OCI-LY3 (cell line): ENCODE data around the gene DPH3.

Experiments
- H2AFZ ChIP-seq: fragments of 200-600, 300-600 bp; shearing (Covaris generic); 2 replicates; pipeline ENCODE4 v1.6.0; 2014; ENCODE audit warnings: antibody characterized with exemption, low read depth, low read length
- H3K27ac ChIP-seq: fragments of 200-600, 300-600 bp; sonication (generic); 2 replicates; pipeline ENCODE4 v1.5.1; 2014; ENCODE audit warnings: mild to moderate bottlenecking, low read length, moderate library complexity, mixed read lengths
- H3K27me3 ChIP-seq: fragments of 200-600, 300-600 bp; sonication (generic); 2 replicates; pipeline ENCODE4 v1.6.1; 2014; ENCODE audit warnings: low read depth, low read length, mixed read lengths
- H3K36me3 ChIP-seq: fragments of 200-600, 300-600 bp; sonication (generic); replicated peaks from 2 replicates; pipeline ENCODE3; 2014; ENCODE audit warnings: low read depth, low read length, mixed read lengths
- H3K4me1 ChIP-seq: fragments of 300-600, 200-600 bp; sonication (generic); 2 replicates; pipeline ENCODE4 v1.6.1; 2014; ENCODE audit warnings: low read length, mixed read lengths
- H3K4me2 ChIP-seq: fragments of 200-600, 300-600 bp; sonication (generic); 2 replicates; pipeline ENCODE4 v1.6.1; 2014; ENCODE audit warnings: low read length, mixed read lengths
- H3K4me3 ChIP-seq: fragments of 300-600, 200-600 bp; sonication (generic); 2 replicates; pipeline ENCODE4 v1.5.1; 2014; ENCODE audit warnings: antibody characterized with exemption, mild to moderate bottlenecking, low read length, moderate library complexity
- H3K79me2 ChIP-seq: fragments of 300-600, 200-600 bp; shearing (Covaris generic); 2 replicates; pipeline ENCODE4 v1.6.1; 2014; ENCODE audit warnings: mild to moderate bottlenecking, low read length, mixed read lengths
- H3K9ac ChIP-seq: fragments of 300-600, 200-600 bp; shearing (Covaris generic); 2 replicates; pipeline ENCODE4 v1.6.0; 2014; ENCODE audit warnings: mild to moderate bottlenecking, low read length, moderate library complexity
- H3K9me3 ChIP-seq: fragments of 200-600, 300-600 bp; shearing (Covaris generic); 2 replicates; pipeline ENCODE4 v1.6.1; 2014; ENCODE audit warnings: low read length, mixed read lengths; ENCODE audit not compliant: insufficient read depth
- H4K20me1 ChIP-seq: fragments of 200-600, 300-600 bp; sonication (generic); 2 replicates; pipeline ENCODE4 v1.6.1; 2016; ENCODE audit warnings: low read length, mixed read lengths; ENCODE audit not compliant: insufficient read depth
- EZH2phosphoT487 ChIP-seq: fragments of 200-600 bp; shearing (Covaris generic); IDR thresholded peaks from 2 replicates; pipeline ENCODE4 v1.6.1; 2018; ENCODE audit warnings: antibody characterized with exemption, mixed run types, low read depth
- TF ChIP-seq, protein P1 (sequence below): fragments of 200-600, 300-600 bp; sonication (generic); IDR thresholded peaks from 2 replicates; pipeline ENCODE4 v1.5.1; 2014; ENCODE audit warnings: antibody characterized with exemption, low read length, low read depth

DPH3 gene

DNA sequence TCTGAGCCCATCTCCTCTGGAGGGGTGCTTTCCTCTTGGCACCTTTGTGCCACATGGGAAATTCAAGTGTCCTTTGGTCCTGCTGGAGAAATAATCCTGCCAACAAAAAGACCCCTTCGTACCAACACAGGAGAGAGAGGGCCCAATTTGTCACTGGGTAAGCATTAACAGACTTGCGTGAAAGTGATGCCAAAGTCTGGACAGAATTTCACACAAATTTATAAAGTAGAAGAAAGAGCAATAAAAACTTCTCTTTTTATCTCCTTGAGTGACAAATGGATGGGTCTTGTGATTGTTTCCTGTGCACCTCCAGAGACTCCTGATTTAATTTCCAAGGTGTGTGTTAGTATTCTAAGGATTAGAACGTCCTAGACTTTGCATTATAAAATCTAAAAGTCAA is 14.9 kb downstream of the DPH3 start:
- TF ChIP-seq EZH2phosphoT487, result no peak
- TF ChIP-seq, protein P1, sequence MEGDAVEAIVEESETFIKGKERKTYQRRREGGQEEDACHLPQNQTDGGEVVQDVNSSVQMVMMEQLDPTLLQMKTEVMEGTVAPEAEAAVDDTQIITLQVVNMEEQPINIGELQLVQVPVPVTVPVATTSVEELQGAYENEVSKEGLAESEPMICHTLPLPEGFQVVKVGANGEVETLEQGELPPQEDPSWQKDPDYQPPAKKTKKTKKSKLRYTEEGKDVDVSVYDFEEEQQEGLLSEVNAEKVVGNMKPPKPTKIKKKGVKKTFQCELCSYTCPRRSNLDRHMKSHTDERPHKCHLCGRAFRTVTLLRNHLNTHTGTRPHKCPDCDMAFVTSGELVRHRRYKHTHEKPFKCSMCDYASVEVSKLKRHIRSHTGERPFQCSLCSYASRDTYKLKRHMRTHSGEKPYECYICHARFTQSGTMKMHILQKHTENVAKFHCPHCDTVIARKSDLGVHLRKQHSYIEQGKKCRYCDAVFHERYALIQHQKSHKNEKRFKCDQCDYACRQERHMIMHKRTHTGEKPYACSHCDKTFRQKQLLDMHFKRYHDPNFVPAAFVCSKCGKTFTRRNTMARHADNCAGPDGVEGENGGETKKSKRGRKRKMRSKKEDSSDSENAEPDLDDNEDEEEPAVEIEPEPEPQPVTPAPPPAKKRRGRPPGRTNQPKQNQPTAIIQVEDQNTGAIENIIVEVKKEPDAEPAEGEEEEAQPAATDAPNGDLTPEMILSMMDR, result no peak
- Histone ChIP-seq H3K4me2 (no peak overlapping the region), H3K79me2 (no peaks in the 10 kb centered on the region), H3K27me3 (no peaks in the 10 kb centered on the region), H3K27ac (no peak overlapping the region), H3K4me1 (peaks cover 67% of the 10 kb centered on the region), H2AFZ (no peak overlapping the region), H3K4me3 (no peak overlapping the region), H3K9ac (no peak overlapping the region), H3K9me3 (no peaks in the 10 kb centered on the region), H3K36me3 (no peaks in the 10 kb centered on the region), H4K20me1 (no peaks in the 10 kb centered on the region)

DNA sequence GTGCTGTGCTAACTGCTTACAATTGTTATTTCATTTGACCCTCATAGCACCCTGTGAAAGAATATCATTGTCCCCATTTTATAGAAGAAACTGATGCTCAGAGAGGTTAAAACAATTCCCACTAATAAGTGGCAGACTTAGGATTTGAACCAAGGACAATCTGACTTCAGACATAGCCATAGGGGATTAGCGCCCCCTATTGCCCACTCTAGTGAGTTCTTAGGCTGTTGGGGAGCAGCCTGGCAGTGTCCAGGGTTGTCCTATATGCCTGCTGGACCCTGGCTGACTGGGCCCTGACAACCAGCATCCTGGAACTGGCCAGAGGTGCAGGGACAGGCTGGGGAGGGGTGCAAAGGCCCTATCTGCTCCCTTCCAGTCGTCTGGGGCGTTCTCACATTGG is 15.4 kb downstream of the DPH3 start:
- Histone ChIP-seq H3K27ac (no peak overlapping the region), H3K79me2 (no peaks in the 10 kb centered on the region), H3K9ac (no peak overlapping the region), H3K4me3 (no peak overlapping the region), H3K4me1 (peaks cover 61% of the 10 kb centered on the region), H3K27me3 (no peaks in the 10 kb centered on the region), H3K9me3 (no peaks in the 10 kb centered on the region), H3K4me2 (no peak overlapping the region), H2AFZ (no peak overlapping the region), H3K36me3 (no peaks in the 10 kb centered on the region), H4K20me1 (no peaks in the 10 kb centered on the region)
- no peak for TF ChIP-seq EZH2phosphoT487
- TF ChIP-seq, protein P1, result peak; percentile 70

DNA sequence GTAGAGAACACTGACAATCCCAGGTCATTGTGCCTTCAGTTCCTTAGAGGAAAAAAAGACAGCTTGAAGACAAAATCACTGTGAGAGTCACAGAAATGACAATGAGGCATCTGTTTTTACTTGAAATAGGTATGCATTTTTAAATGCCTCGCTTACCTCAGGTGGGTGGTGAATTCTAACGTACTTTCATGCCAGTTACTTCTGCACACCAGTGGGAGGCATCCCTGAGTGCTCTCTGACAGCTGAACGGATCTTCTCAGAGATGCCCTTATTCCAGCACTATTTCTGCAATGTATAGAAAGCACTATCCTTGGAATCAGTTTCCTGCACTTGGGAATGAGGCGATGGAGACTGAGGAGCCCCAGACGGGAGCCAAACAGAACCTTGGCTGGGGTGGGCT is 16.2 kb downstream of the DPH3 start:
- Histone ChIP-seq H3K79me2 (no peaks in the 10 kb centered on the region), H3K27me3 (no peaks in the 10 kb centered on the region), H3K9me3 (no peaks in the 10 kb centered on the region), H3K4me2 (peak overlapping the region; percentile 96), H4K20me1 (no peaks in the 10 kb centered on the region), H3K9ac (peak overlapping the region; percentile 74), H3K4me1 (peaks cover 53% of the 10 kb centered on the region), H3K36me3 (no peaks in the 10 kb centered on the region), H2AFZ (peak overlapping the region; percentile 94; the same call in 1 of the 2 replicates), H3K4me3 (no peak overlapping the region), H3K27ac (no peak overlapping the region)
- TF ChIP-seq, protein P1, result peak; percentile 25
- no peak for TF ChIP-seq EZH2phosphoT487

DNA sequence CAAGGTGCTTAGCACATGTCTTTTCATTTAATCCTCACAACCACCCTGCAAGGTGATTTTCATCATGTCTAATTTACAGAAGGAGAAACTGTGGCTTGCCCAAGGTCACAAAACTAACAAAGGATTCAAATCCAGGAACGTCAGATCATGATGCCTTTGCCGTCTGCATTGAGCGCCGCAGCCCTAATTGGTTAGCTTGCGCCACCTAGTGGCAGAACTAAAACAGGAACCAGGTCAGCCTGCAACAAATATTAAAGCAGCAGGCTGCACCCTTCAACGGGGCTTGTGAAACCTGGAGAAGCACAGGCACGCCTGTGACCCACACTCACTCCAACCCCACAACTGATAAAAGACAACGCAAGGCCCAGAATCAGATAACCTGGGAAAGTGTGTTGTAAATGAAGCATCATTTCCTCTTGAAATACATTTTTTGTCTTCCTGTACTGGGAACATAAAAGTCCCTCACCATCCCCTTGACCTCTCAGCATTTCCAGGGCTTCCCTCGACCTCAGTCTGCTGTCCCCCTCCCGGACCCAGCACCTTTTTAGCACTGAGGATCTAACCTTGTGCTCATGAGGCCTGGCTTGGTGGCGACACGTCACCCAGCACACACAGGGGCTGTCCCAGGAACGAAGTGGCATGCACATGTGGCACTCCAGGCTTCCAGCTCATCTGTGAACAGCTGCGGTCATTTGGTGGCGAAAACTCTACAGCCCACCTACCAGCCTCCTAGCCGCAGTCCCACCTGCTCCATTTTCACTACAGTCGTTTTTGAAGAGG is 17.3 kb downstream of the DPH3 start:
- no peaks in the 10 kb centered on the region for H3K9me3 ChIP-seq
- peak overlapping the region; percentile 64 for H3K27ac ChIP-seq
- peak overlapping the region; percentile 96 for H3K4me2 ChIP-seq
- H3K27me3 ChIP-seq, result no peaks in the 10 kb centered on the region
- H3K4me1 ChIP-seq, result peaks cover 42% of the 10 kb centered on the region
- H3K4me3 ChIP-seq, result peak overlapping the region; percentile 75
- no peaks in the 10 kb centered on the region for H4K20me1 ChIP-seq
- no peaks in the 10 kb centered on the region for H3K36me3 ChIP-seq
- H2AFZ ChIP-seq, result peak overlapping the region; percentile 94
- no peak for TF ChIP-seq EZH2phosphoT487
- TF ChIP-seq, protein P1, result peak; percentile 99
- no peaks in the 10 kb centered on the region for H3K79me2 ChIP-seq
- H3K9ac ChIP-seq, result peak overlapping the region; percentile 74
